HEK293 (cell line): ENCODE measurements around the gene DIP2C.

Experiments used
- HOXA7 ChIP-seq: sonication (generic); formaldehyde crosslinking; IDR thresholded peaks from 2 replicates; pipeline ENCODE4 v1.8.1; 2022; ENCODE audit warnings: missing genetic modification reagents, borderline replicate concordance
- MEIS1 ChIP-seq: sonication (generic); formaldehyde crosslinking; IDR thresholded peaks from 2 replicates; pipeline ENCODE4 v1.8.1; 2022; ENCODE audit warnings: missing genetic modification reagents, mild to moderate bottlenecking, borderline replicate concordance
- SALL2 ChIP-seq: fragments of 450-650 bp; formaldehyde crosslinking; IDR thresholded peaks from 2 replicates; pipeline ENCODE4 v1.5.0; 2017; ENCODE audit warnings: missing biosample characterization, mild to moderate bottlenecking, missing genetic modification characterization, borderline replicate concordance
- ZIC2 ChIP-seq: fragments of 450-650 bp; formaldehyde crosslinking; IDR thresholded peaks from 2 replicates; pipeline ENCODE4 v1.5.1; 2016; ENCODE audit warnings: missing biosample characterization, missing genetic modification characterization
- ZNF146 ChIP-seq: fragments of 450-650 bp; formaldehyde crosslinking; IDR thresholded peaks from 2 replicates; pipeline ENCODE4 v1.5.1; 2016; ENCODE audit warnings: missing biosample characterization, missing genetic modification characterization
- ZNF184 ChIP-seq: fragments of 450-650 bp; IDR thresholded peaks from 2 replicates; pipeline ENCODE4 v1.5.1; 2018; ENCODE audit warnings: missing biosample characterization, mild to moderate bottlenecking, missing genetic modification characterization
- ZNF23 ChIP-seq: fragments of 450-650 bp; formaldehyde crosslinking; IDR thresholded peaks from 2 replicates; pipeline ENCODE4 v1.5.1; 2016; ENCODE audit warnings: missing biosample characterization, missing genetic modification characterization, borderline replicate concordance
- ZNF747 ChIP-seq: fragments of 450-650 bp; formaldehyde crosslinking; IDR thresholded peaks from 2 replicates; pipeline ENCODE4 v1.5.1; 2016; ENCODE audit warnings: missing biosample characterization, missing genetic modification characterization
- ZSCAN30 ChIP-seq: fragments of 450-650 bp; IDR thresholded peaks from 2 replicates; pipeline ENCODE4 v1.5.1; 2018; ENCODE audit warnings: missing biosample characterization, mild to moderate bottlenecking, missing genetic modification characterization, moderate library complexity
- TF ChIP-seq, protein P1 (sequence below): fragments of 450-650 bp; formaldehyde crosslinking; IDR thresholded peaks from 2 replicates; pipeline ENCODE4 v1.5.1; 2016; ENCODE audit warnings: missing biosample characterization, missing genetic modification characterization
- TF ChIP-seq, protein P2 (sequence below): fragments of 450-650 bp; formaldehyde crosslinking; IDR thresholded peaks from 2 replicates; pipeline ENCODE4 v1.5.1; 2016; ENCODE audit warnings: missing biosample characterization, missing genetic modification characterization

DNA sequence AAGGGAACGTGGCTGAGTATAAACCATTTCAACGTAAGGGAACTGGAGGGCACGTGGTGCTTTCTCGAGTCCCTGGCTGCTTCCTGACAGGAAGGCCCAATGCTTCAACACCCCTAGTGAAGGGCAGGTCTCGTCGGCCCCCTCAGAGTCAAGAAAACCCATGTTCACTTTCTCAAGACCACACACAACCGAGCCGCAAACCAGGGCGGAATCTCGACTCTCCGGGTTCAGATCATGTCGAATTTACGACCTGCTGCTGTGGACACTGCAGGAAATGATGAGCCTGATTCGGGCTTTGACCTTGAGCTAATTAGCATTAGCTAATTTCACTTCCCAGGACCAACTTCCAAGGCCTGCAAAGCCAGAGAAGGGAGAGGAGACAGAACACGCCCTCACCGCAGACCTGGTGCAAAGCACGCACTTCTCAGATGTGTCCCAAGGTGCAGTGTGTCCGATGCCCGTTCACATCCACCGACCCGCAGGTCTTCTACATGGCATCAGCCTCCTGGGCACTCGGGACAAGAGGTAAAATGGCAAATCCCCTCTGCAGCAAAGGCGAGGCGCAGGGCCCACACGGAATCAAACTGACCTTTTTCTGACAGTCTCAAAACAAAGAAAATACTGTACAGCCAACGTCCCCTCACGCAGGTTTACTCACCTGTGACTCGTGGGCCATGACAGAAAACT, 94.7 kb downstream of the DIP2C start:
- no peak for TF ChIP-seq ZNF23 (tag by site-specific recombination)
- TF ChIP-seq, protein P1, sequence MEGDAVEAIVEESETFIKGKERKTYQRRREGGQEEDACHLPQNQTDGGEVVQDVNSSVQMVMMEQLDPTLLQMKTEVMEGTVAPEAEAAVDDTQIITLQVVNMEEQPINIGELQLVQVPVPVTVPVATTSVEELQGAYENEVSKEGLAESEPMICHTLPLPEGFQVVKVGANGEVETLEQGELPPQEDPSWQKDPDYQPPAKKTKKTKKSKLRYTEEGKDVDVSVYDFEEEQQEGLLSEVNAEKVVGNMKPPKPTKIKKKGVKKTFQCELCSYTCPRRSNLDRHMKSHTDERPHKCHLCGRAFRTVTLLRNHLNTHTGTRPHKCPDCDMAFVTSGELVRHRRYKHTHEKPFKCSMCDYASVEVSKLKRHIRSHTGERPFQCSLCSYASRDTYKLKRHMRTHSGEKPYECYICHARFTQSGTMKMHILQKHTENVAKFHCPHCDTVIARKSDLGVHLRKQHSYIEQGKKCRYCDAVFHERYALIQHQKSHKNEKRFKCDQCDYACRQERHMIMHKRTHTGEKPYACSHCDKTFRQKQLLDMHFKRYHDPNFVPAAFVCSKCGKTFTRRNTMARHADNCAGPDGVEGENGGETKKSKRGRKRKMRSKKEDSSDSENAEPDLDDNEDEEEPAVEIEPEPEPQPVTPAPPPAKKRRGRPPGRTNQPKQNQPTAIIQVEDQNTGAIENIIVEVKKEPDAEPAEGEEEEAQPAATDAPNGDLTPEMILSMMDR (tag by site-specific recombination): no peak
- TF ChIP-seq ZNF146 (tag by site-specific recombination): no peak
- TF ChIP-seq, protein P2, sequence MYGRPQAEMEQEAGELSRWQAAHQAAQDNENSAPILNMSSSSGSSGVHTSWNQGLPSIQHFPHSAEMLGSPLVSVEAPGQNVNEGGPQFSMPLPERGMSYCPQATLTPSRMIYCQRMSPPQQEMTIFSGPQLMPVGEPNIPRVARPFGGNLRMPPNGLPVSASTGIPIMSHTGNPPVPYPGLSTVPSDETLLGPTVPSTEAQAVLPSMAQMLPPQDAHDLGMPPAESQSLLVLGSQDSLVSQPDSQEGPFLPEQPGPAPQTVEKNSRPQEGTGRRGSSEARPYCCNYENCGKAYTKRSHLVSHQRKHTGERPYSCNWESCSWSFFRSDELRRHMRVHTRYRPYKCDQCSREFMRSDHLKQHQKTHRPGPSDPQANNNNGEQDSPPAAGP (tag by site-specific recombination): no peak
- no peak for TF ChIP-seq SALL2 (tag by site-specific recombination)
- TF ChIP-seq ZSCAN30 (tag by site-specific recombination): no peak
- no peak for TF ChIP-seq ZIC2 (tag by site-specific recombination)
- TF ChIP-seq ZNF747 (tag by site-specific recombination): no peak
- TF ChIP-seq MEIS1 (CRISPR knock-in tag): no peak
- no peak for TF ChIP-seq HOXA7 (CRISPR knock-in tag)
- TF ChIP-seq ZNF184 (tag by site-specific recombination): no peak
